Renal pelvis (tissue), 12 donors: ENCODE data around the gene FAM219B. TPM values are rescaled to one million over a fixed set of nuclear protein-coding genes. Genes with fewer than 3 reads are reported as not detected.
A peak's percentile ranks its signal among the peaks of the same experiment; 100 is the strongest.
"Not testable (repeated sequence)": the region's sequence is repeated elsewhere in the genome, so short reads cannot be mapped to it uniquely, and the experiment has no call there.

Experiments used
- DNase-seq: peaks from one replicate; pipeline ENCODE4 v3.0.0-alpha.2; 2013
- long read RNA-seq, 16 experiments: transcript quantifications; one replicate each; lab custom pipeline, GENCODE V29; 2026
- polyA plus RNA-seq, 3 donors: library from polyadenylated mRNA; unstranded; fragments of 120-200 nt; gene quantifications; one replicate each; pipeline ENCODE4 v1.2.1, GENCODE V29; 2013; ENCODE audit not compliant: insufficient read length in 3 of 3

The FAM219B gene
- polyA plus RNA-seq: 10 to 100 TPM; 51.4 to 60.6 (median 60.2) TPM
- long read RNA-seq, donor 1, partial matches to known transcripts: 0 of 8 reads
- long read RNA-seq, donor 1, other reads (novel, unspliced or antisense): 0 of 8 reads
- long read RNA-seq, donor 2, transcript FAM219B-201 (5 exons, 3,550 nt): major isoform, 6 of 16 reads
- long read RNA-seq, donor 2, partial matches to known transcripts: 0 of 16 reads
- long read RNA-seq, donor 2, other reads (novel, unspliced or antisense): 0 of 16 reads
- long read RNA-seq, donor 3, transcript FAM219B-201 (5 exons, 3,550 nt): major isoform, 7 of 10 reads
- long read RNA-seq, donor 3, partial matches to known transcripts: 0 of 10 reads
- long read RNA-seq, donor 3, other reads (novel, unspliced or antisense): 0 of 10 reads
- long read RNA-seq, donor 4, transcript FAM219B-217 (4 exons, 3,219 nt): major isoform, 6 of 12 reads
- long read RNA-seq, donor 4, partial matches to known transcripts: 0 of 12 reads
- long read RNA-seq, donor 4, other reads (novel, unspliced or antisense): 0 of 12 reads
- long read RNA-seq, donor 5, partial matches to known transcripts: 0 of 5 reads
- long read RNA-seq, donor 5, other reads (novel, unspliced or antisense): 0 of 5 reads
- long read RNA-seq, donor 6, transcript FAM219B-217 (4 exons, 3,219 nt): major isoform, 6 of 8 reads
- long read RNA-seq, donor 6, partial matches to known transcripts: 0 of 8 reads
- long read RNA-seq, donor 6, other reads (novel, unspliced or antisense): 0 of 8 reads
- long read RNA-seq, donor 7, transcript FAM219B-201 (5 exons, 3,550 nt): major isoform, 9 of 13 reads
- long read RNA-seq, donor 7, partial matches to known transcripts: 0 of 13 reads
- long read RNA-seq, donor 7, other reads (novel, unspliced or antisense): 0 of 13 reads
- long read RNA-seq, donor 8, partial matches to known transcripts: 0 of 5 reads
- long read RNA-seq, donor 8, other reads (novel, unspliced or antisense): 0 of 5 reads
- long read RNA-seq, donor 9, transcript FAM219B-201 (5 exons, 3,550 nt): major isoform, 6 of 13 reads
- long read RNA-seq, donor 9, partial matches to known transcripts: 0 of 13 reads
- long read RNA-seq, donor 9, other reads (novel, unspliced or antisense): 0 of 13 reads
- long read RNA-seq, donor 10, transcript FAM219B-201 (5 exons, 3,550 nt): major isoform, 5 of 11 reads
- long read RNA-seq, donor 10, partial matches to known transcripts: 0 of 11 reads
- long read RNA-seq, donor 10, other reads (novel, unspliced or antisense): 0 of 11 reads
- long read RNA-seq, donor 11, partial matches to known transcripts: 0 of 3 reads
- long read RNA-seq, donor 11, other reads (novel, unspliced or antisense): 0 of 3 reads
- long read RNA-seq, donor 12, partial matches to known transcripts: 0 of 9 reads
- long read RNA-seq, donor 12, other reads (novel, unspliced or antisense): 0 of 9 reads
- long read RNA-seq, donor 13, partial matches to known transcripts: 0 of 7 reads
- long read RNA-seq, donor 13, other reads (novel, unspliced or antisense): 0 of 7 reads
- long read RNA-seq, donor 14: 0 reads
- long read RNA-seq, donor 15: 0 reads
- long read RNA-seq, donor 16, transcript FAM219B-201 (5 exons, 3,550 nt): major isoform, 6 of 11 reads
- long read RNA-seq, donor 16, partial matches to known transcripts: 0 of 11 reads
- long read RNA-seq, donor 16, other reads (novel, unspliced or antisense): 0 of 11 reads

- peak; percentile 91 for DNase-seq
These were observed at the start of gene FAM219B for GRCh38 chr15:74906450-74907162. Gene FAM219B (minus strand): TSS chr15:74906851. CDS start chr15:74906800, 51 bp downstream.

GRCh38 chr15:74955796-74956647 lies 49.4 kb upstream of the FAM219B start:
- no peak for DNase-seq

DNA sequence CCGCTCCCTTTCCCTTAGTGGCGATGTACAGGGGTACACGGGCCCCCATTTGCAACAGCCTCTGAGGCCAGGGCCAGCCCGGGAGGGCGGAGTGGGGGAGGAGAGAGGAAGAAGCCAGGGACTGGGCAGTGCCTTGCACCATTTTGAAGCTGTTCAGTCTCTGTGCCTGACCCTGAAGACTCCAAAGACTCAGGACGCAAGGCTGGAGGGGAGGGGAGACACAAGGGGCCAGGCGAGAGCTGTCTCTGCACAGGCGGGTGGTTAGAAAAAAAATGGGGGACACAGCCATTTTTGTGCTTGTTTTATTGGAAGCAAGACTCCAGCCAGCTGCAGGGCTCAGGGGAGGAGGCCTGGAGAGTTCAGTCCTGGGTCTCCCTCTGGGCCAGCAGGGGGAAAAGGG lies 48.4 kb upstream of the FAM219B start:
- DNase-seq: no peak

- no peak for DNase-seq
These were observed 47.9 kb upstream of the FAM219B start for GRCh38 chr15:74954515-74954914.

DNA sequence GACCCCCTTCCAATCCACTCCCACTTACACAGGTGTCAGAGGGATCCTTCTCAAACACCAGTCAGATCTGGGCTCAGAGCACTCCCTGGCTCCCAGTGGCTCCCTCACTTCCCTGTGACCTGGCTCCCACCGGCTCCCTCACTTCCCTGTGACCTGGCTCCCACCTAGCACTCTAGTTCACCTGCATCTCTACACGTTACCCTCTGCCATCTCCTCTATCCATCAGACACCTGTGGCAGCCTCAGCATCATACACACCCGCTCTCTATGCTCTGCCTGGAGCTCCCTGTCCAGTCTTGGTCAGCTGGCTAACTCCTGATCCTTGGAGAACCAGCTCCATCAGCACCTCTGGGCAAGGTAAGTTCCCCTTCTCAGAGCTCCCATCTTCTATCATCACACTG lies 44.4 kb upstream of the FAM219B start:
- DNase-seq: no peak

GRCh38 chr15:74950078-74950908 lies 43.6 kb upstream of the FAM219B start:
- DNase-seq: no peak

DNA sequence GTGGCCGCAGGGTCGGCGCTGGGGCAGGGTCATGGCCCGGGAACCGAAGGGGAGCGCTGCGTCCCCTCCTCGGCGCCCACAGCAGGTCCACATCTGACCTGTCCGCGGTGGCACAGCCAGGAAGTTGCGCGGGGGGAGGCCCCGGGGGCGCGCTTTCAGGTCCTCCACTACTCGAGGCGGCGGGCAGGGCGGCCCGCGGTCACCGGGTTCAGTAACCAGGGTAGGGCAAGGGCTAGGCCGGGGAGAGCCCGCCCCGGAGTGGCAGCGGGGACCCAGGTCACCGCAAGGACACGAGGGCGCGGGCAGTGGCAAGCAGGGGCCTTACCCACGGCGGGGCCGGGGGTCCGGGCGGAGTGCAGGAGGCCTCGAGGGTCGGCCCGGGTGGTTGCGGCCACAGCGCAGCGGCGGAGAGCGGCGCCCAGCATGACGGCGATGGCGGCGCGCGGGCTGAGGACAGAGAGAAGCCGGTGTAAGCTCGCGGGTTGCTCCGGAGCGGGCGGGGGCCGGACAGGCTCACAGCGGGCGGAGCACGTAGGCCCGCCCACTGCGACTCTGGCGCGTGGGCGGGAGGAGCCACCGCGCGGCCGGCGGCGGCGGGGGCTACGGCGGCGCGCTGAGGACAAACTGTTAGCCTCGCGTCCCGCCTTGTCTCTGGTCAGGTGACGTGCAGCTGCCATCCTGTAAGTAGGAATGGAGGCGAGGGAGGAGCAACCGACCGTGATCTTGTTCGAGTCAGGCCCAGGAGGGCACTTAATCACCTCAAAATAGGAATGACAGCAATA lies 31.1 kb upstream of the FAM219B start, which contains the start of gene COX5A:
COX5A (minus strand) TSS at position 484 of the 782 bp plus-strand sequence; CDS start at position 425, 59 bp downstream.
- peak; percentile 96 for DNase-seq

- DNase-seq: no peak
These were observed 30.6 kb upstream of the FAM219B start for GRCh38 chr15:74937272-74937589.

GRCh38 chr15:74935193-74935592 lies 28.5 kb upstream of the FAM219B start:
- not testable (repeated sequence) for DNase-seq

DNA sequence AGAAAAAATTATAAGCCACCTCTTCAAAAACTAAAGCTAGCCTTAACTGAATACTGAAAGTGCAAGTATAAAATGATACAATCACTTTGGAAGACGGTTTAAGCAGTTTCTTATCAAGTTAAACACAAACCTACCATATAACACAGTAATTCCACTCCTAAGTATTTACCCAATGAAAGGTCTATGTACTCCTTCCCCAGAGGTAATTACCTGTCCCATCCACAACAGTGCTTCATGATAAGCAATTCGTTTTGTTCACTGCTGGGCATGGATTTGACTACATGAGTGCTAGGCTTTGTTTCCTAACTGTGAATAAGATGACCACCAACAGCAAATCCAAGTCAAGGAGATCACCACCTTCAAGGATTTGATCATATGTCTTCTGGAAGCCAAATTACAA lies 26.9 kb upstream of the FAM219B start:
- no peak for DNase-seq

DNA sequence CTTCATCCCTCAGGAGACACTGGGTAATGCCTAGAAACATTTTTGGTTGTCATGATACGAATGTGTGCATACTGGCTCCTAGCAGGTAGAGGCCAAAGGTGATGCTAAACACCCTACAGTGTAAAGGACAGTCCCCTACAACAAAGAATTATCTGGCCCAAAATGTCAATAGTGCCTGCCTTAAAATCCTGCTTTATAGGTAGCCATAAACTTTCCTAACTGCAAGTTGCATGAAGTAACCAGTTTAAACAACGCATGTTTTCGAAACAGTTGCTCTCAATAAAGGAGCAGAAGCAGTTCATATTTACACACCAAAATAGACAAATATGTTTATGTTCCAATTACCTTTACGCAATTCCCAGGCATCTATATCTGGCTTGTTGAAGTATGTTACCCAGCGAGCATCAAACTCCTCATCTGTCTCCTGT lies 22.1 kb upstream of the FAM219B start:
- no peak for DNase-seq

DNA sequence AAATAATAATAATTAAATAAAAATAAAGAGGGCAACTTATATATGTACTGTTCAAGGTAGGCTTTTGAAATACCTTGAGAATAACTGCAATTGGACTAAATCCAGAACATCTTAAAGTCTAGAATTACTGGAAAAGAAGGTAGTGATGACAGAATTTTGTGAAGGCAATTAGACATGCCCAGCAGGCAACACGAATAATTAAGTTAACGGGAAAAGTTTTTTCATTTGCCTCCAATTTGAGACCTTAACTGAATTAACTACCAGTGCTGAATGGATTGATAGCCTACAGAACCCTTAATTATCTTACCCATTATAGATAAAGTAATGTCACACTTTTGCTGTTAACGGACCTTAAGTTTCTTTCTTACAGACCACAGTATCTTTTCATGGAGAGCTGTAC lies 17.9 kb upstream of the FAM219B start:
- no peak for DNase-seq

- DNase-seq: no peak
These were observed 13.8 kb upstream of the FAM219B start for GRCh38 chr15:74920456-74920855.

DNA sequence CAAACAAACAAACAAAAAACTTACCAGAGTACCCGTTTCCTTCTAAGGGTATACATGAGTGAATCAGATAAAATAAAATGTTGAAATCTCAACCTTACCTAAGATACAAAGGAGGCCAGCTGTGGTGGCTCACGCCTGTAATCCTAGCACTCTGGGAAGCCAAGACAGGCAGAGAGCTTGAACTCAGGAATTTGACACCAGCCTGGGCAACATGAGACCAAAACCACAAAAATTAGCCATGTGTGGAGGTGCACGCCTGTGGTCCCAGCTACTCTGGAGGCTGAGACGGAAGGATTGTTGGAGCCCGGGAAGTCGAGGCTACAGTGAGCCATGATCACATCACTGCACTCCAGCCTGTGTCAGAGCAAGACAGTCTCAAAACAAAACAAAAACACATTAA lies 11.0 kb upstream of the FAM219B start:
- no peak for DNase-seq

- DNase-seq: not testable (repeated sequence)
These were observed 7.1 kb upstream of the FAM219B start for GRCh38 chr15:74913799-74914198.

GRCh38 chr15:74913041-74913440 lies 6.4 kb upstream of the FAM219B start:
- no peak for DNase-seq

GRCh38 chr15:74908635-74909034 lies 2.0 kb upstream of the FAM219B start:
- DNase-seq: no peak
